Measurements from ENCODE around the gene HMCN1.

- TF ChIP-seq EZH2 (IDR thresholded peaks at IDR 0.05; ENCODE audit: borderline replicate concordance, low read length) = no peak
- no peak for TF ChIP-seq CTCF (IDR thresholded peaks at IDR 0.05; ENCODE audit: low read length)
Measured at GRCh38 chr1:185787238-185787637, 53.0 kb downstream of the HMCN1 start.
